Retinal pigment epithelial cell (primary cell): ENCODE data around the gene SNRPA1.

Experiments used
- DNase-seq: peaks from one replicate; pipeline ENCODE4 v3.0.0-alpha.2; 2010; ENCODE audit warnings: low read depth
- H3K4me3 ChIP-seq: 2 replicates; pipeline ENCODE4 v1.5.1; 2011; ENCODE audit warnings: mild to moderate bottlenecking, low read length, control low read depth, moderate library complexity
- CTCF ChIP-seq: conservative IDR thresholded peaks from 2 replicates; pipeline ENCODE4 v1.5.1; 2011; ENCODE audit warnings: low read depth, low read length, control low read depth, inconsistent platforms

SNRPA1 gene

GRCh38 chr15:101256757-101257156 is 38.3 kb downstream of the SNRPA1 start:
- no peak overlapping the region for H3K4me3 ChIP-seq
- TF ChIP-seq CTCF = peak; percentile 30
- DNase-seq = no peak

GRCh38 chr15:101255615-101256241 is 39.3 kb downstream of the SNRPA1 start:
- DNase-seq = peak; percentile 26
- H3K4me3 ChIP-seq = no peak overlapping the region
- TF ChIP-seq CTCF = no peak

GRCh38 chr15:101255051-101255395 is 40.0 kb downstream of the SNRPA1 start:
- TF ChIP-seq CTCF = no peak
- DNase-seq = no peak
- no peak overlapping the region for H3K4me3 ChIP-seq

- no peak for TF ChIP-seq CTCF
- no peak overlapping the region for H3K4me3 ChIP-seq
- no peak for DNase-seq
These were observed 40.6 kb downstream of the SNRPA1 start for GRCh38 chr15:101254157-101255050.

- TF ChIP-seq CTCF = no peak
- H3K4me3 ChIP-seq = peak overlapping the region; percentile 63
- DNase-seq = no peak
These were observed 42.2 kb downstream of the SNRPA1 start for GRCh38 chr15:101252836-101253235.

- peak within 1 kb of the TSS; percentile 81 for H3K4me3 ChIP-seq
- peak; percentile 63 for DNase-seq
- TF ChIP-seq CTCF = no peak
These were observed 42.9 kb downstream of the SNRPA1 start, which contains the start of gene CHSY1 for GRCh38 chr15:101251830-101252820. Gene CHSY1, minus strand, starts transcription at chr15:101252048. Its CDS starts 592 bp downstream, at chr15:101251456.
